Progenitor cell of endocrine pancreas (in vitro differentiated cells): ENCODE data around the gene FAM184A. TPM values are rescaled to one million over a fixed set of nuclear protein-coding genes. Genes with fewer than 3 reads are reported as not detected.
A peak's percentile ranks its signal among the peaks of the same experiment; 100 is the strongest.

Experiments
- DNase-seq: peaks from one replicate; pipeline ENCODE4 v3.0.0; 2021; ENCODE audit warnings: low spot score; ENCODE audit not compliant: unreplicated experiment
- H3K27ac Mint-ChIP-seq: 2 replicates; pipeline ENCODE4 v1.8.0; 2021; ENCODE audit warnings: mild to moderate bottlenecking, moderate library complexity, mixed read lengths
- H3K27me3 Mint-ChIP-seq: 2 replicates; pipeline ENCODE4 v1.8.0; 2021; ENCODE audit warnings: mixed read lengths
- H3K36me3 Mint-ChIP-seq: 2 replicates; pipeline ENCODE4 v1.8.0; 2022; ENCODE audit warnings: mixed read lengths; ENCODE audit not compliant: insufficient read depth
- H3K4me1 Mint-ChIP-seq: 2 replicates; pipeline ENCODE4 v1.8.0; 2021; ENCODE audit warnings: low read depth, mixed read lengths
- H3K4me3 Mint-ChIP-seq: 2 replicates; pipeline ENCODE4 v1.8.0; 2021; ENCODE audit warnings: low read depth, mild to moderate bottlenecking, moderate library complexity, mixed read lengths
- H3K9me3 Mint-ChIP-seq: 2 replicates; pipeline ENCODE4 v1.8.0; 2021; ENCODE audit warnings: low read depth, mixed read lengths
- CTCF ChIP-seq: fragments of 200-600 bp; sonication (generic); IDR thresholded peaks from one replicate; pipeline ENCODE4 v1.5.0; 2021; ENCODE audit warnings: antibody characterized with exemption, mild to moderate bottlenecking; ENCODE audit not compliant: unreplicated experiment
- total RNA-seq: library from RNA; stranded (reverse); gene quantifications from 2 replicates; pipeline ENCODE4 v1.2.1, GENCODE V29; 2021

FAM184A gene
- total RNA-seq, 1 donor from 2014 or later, result 20.9 TPM

GRCh38 chr6:119061215-119061614, 17.2 kb downstream of the FAM184A start:
- DNase-seq, result no peak
- TF ChIP-seq CTCF, result no peak
- Mint-ChIP-seq H3K27ac (no peak overlapping the region), H3K36me3 (no peaks in the 10 kb centered on the region), H3K9me3 (no peaks in the 10 kb centered on the region), H3K4me1 (no peaks in the 10 kb centered on the region), H3K4me3 (no peak overlapping the region), H3K27me3 (no peaks in the 10 kb centered on the region)

GRCh38 chr6:119060255-119060907, 18.1 kb downstream of the FAM184A start:
- Mint-ChIP-seq H3K4me3 (no peak overlapping the region), H3K27me3 (no peaks in the 10 kb centered on the region), H3K27ac (no peak overlapping the region), H3K9me3 (no peaks in the 10 kb centered on the region), H3K4me1 (no peaks in the 10 kb centered on the region), H3K36me3 (no peaks in the 10 kb centered on the region)
- DNase-seq, result no peak
- no peak for TF ChIP-seq CTCF

- H3K27ac Mint-ChIP-seq, result peak overlapping the region; percentile 8
Measured at GRCh38 chr6:119055069-119055468, 23.4 kb downstream of the FAM184A start.

GRCh38 chr6:119052987-119053386, 25.5 kb downstream of the FAM184A start:
- H3K4me1 Mint-ChIP-seq, result no peaks in the 10 kb centered on the region
- no peak overlapping the region for H3K4me3 Mint-ChIP-seq
- H3K27ac Mint-ChIP-seq, result no peak overlapping the region
- DNase-seq, result no peak
- no peaks in the 10 kb centered on the region for H3K27me3 Mint-ChIP-seq
- peaks cover 11% of the 10 kb centered on the region for H3K36me3 Mint-ChIP-seq
- H3K9me3 Mint-ChIP-seq, result peaks cover 20% of the 10 kb centered on the region
- no peak for TF ChIP-seq CTCF

More at GRCh38 chr6:119055069-119055468, 23.4 kb downstream of the FAM184A start:
- Mint-ChIP-seq H3K27me3 (no peaks in the 10 kb centered on the region), H3K4me1 (no peaks in the 10 kb centered on the region), H3K9me3 (peaks cover 5% of the 10 kb centered on the region), H3K36me3 (peaks cover 3% of the 10 kb centered on the region), H3K4me3 (no peak overlapping the region)
- TF ChIP-seq CTCF, result no peak
- no peak for DNase-seq

- no peaks in the 10 kb centered on the region for H3K4me1 Mint-ChIP-seq
- TF ChIP-seq CTCF, result no peak
- no peak overlapping the region for H3K4me3 Mint-ChIP-seq
- peaks cover 11% of the 10 kb centered on the region for H3K36me3 Mint-ChIP-seq
- no peak for DNase-seq
- peaks cover 22% of the 10 kb centered on the region for H3K9me3 Mint-ChIP-seq
- H3K27me3 Mint-ChIP-seq, result no peaks in the 10 kb centered on the region
- H3K27ac Mint-ChIP-seq, result peak overlapping the region; percentile 17
Measured at GRCh38 chr6:119052292-119052889, 26.1 kb downstream of the FAM184A start.
